HG03520 (cell line): ENCODE results near the gene FIGNL1.

Source experiments
- ATAC-seq: cut with Tn5 transposase; IDR thresholded peaks from one replicate; pipeline ENCODE4 v1.9.1; 2021; ENCODE audit warnings: mild to moderate bottlenecking, moderate library complexity; ENCODE audit not compliant: unreplicated experiment

Gene FIGNL1

GRCh38 chr7:50431316-50431715, 18.8 kb downstream of the FIGNL1 start:
- ATAC-seq = no peak

GRCh38 chr7:50428911-50429310, 21.2 kb downstream of the FIGNL1 start:
- no peak for ATAC-seq

- ATAC-seq = no peak
These were observed 22.6 kb downstream of the FIGNL1 start for GRCh38 chr7:50427518-50427917.

DNA sequence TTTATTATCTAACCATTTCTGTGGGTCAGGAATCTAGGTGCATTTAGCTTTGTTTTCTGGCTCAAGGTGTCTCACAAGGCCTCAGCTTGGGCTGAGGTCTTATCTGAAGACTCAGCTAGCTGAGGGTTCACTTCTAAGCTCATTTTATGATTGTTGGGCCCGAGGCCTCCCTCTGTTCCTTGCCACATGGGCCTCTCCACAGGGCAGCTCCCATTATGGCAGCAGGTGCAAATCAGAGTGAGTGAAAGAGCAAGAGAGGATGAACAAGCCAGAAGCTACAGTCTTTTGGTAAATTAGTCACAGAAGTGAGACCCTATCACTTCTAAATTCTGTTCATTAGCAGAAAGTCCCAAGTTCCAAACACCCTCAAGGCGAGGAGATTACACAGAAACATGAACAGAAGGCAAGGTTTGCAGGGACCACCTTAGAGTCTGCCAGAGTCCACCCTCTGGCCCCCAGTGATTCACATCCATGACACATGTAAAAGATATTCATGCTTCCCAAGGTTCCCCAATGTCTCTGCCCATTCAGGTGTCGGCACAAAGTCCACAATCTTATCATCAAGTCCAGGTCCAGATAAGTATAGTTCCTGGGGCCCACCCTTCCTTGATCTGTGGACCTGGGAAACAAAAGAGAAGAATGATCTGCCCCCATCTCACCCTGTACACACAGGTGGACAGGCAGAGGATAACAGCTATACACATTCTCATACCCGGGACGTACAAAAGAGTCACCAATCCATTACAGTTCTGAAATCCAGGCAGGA, 23.7 kb downstream of the FIGNL1 start:
- no peak for ATAC-seq

DNA sequence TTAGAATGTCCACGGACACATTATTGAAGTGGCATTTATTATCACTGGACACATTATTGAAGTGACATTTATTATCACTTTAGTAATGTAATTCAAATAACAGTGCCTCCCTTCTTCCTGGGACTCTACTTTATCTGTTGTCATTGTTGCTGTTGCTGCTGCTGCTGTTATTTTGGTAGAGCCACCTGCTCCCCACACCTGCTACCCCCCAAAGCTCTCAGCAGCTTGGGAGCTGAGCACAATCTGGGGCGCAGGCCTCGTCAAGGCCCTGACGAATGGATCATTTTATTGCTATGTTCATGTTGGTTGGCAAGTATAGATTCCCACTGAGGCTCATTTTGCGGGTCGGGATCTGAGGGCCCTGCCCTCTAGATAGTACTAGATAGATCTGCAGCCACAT, 24.8 kb downstream of the FIGNL1 start:
- no peak for ATAC-seq

- ATAC-seq = no peak
These were observed 26.3 kb downstream of the FIGNL1 start for GRCh38 chr7:50423860-50424259.

GRCh38 chr7:50422858-50423257, 27.3 kb downstream of the FIGNL1 start:
- no peak for ATAC-seq

DNA sequence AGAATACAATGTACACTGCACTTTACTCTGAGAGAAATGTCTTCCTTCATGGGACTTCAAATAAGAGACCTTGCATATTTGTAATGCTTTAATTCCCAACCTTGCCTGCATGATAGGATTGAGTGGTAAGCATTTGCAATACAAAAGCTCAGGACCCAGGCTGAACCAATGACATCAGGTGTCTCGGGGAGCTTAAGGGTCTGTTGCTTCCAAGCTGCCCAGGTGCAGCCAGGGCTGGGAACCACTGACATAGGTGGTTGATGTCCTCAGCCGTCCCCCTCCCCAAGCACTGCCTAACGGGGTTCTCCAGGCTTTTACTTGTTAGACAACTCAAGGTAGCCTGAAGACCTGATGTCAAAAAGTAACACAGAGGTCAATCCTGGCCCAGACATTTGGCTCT, 29.1 kb downstream of the FIGNL1 start:
- no peak for ATAC-seq

DNA sequence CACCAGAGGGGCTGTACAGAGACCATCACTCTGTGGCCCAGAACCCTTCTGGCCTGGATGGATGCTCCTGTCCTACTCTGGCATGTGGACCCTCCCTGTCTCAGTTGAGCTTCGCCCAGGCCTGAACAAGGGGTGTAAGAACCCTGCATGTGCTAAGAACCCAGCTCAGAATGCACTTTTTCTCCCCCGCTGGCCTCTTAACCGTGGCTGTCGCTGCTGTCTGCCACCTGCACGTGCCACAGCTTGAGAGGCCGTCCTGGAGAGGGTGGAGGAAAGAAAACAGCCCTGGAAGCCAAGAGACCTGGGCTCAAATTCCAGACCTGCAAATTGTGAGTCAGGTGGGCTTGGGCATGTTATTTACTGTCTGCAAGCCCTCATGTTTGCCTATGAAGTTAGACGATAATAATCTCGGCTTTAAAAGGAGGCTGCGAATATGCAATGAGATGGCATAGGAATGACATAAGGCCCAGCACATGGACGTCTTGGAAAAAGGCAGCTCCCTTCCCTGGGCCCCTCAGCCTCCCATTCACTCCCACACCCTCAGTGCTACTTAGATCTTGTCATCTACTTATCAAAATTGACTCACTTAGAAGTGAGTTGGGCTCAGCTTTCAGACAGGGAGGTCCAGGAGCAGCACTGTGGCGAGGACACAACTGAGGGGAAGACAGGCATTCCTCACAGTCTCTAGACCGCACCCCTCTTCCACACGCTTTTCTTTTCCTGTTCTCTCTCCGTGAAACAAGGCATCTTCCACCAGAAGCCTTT, 31.4 kb downstream of the FIGNL1 start:
- ATAC-seq = no peak

DNA sequence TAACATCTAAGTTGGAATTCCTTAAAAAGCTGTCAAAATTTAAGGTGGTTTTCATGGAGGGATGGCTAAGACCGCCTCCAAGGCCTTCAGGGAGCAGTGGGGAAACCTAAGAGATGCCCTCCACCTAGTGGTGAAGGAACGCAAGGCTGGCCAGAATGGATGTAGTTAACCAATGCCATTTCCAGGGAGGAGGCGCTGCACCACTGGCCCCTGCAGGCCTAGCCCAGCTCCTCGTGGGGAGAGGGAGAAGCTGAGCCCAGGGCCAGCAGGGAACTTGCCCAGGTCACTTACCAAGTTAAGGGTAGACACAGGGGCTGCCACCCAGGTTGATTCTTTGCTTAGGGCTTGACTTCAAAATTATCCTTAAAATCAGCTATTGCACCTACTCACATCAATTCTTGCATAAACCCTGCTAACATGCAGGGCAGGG, 32.0 kb downstream of the FIGNL1 start:
- peak; percentile 87 for ATAC-seq

- ATAC-seq = peak; percentile 75
These were observed 33.5 kb downstream of the FIGNL1 start for GRCh38 chr7:50416527-50417182.

DNA sequence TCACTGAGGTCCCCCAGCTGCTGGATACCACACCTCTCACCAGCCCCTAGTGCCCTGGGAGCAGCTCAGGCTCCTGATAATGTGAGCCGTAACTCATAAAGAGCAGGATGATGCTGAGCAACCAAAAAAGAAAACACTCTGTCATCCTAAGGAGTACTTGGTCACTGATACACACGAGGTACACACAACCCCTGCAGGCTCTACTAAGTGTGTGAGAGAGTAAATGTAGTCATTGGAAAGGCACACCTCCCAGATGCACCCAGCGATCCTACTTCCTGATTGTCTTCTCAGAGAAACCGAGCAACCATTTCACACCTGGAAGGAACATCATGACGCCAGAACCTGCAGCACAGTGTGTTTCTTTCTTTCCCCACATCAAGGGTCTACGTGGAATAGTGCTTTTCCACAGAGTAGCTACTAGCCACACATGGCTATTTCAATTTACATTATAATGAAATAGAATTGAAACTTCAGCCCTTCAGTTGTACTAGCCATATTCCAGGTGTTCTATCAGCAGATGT, 34.2 kb downstream of the FIGNL1 start:
- ATAC-seq = no peak

DNA sequence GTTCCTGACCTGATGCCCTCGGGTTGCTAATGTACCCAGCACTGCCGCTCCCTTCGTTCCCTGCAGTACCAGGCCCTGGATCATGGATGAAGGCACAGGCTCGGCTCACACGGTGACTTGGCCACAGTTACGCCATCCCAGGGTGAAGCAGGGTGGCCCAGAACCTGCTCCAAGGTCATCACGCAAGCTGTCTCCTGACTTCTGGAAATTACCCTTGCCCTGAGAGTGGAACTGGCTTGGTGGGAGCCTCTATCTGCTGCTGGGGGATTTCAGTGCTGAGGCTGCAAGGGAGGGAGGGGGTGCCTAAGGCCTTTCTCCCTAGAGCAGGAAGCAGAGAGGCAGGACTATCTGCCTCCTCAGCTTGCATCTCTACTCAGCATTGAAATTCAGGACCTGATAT, 36.6 kb downstream of the FIGNL1 start:
- ATAC-seq = no peak

DNA sequence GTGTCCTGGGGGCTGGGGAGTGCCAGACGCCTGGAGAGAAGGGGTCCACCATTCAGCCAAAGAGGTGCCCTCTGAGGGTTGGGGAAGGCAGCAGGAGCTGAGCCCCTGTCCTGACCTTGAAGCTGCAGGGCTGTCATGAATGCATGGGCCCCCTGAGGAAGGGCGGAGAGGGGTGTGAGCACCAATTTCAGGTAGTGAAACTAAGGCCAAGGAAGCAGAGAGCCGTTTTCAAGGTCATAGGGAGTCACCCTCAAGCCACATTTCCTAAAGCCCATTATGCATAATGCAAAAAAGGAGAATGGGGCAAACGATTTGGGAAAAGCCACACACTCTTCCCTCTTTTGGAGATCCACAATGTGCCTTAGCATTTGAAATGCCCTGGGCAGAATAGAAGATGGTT, 37.2 kb downstream of the FIGNL1 start:
- ATAC-seq = no peak

- no peak for ATAC-seq
These were observed 38.8 kb downstream of the FIGNL1 start for GRCh38 chr7:50411332-50411731.

GRCh38 chr7:50409856-50410745, 40.0 kb downstream of the FIGNL1 start:
- peak; percentile 32 for ATAC-seq

- ATAC-seq = no peak
These were observed 43.2 kb downstream of the FIGNL1 start for GRCh38 chr7:50406935-50407334.

- ATAC-seq = no peak
These were observed 44.9 kb downstream of the FIGNL1 start for GRCh38 chr7:50405221-50405620.

- ATAC-seq = no peak
These were observed 45.8 kb downstream of the FIGNL1 start for GRCh38 chr7:50404392-50404791.

- ATAC-seq = no peak
These were observed 50.0 kb downstream of the FIGNL1 start for GRCh38 chr7:50400114-50400513.

- no peak for ATAC-seq
These were observed 50.5 kb downstream of the FIGNL1 start for GRCh38 chr7:50399635-50400034.
